GM19099 (cell line): ENCODE data around the gene PRR35.

ENCODE experiments used
- POLR2A ChIP-seq: IDR thresholded peaks from 3 replicates; pipeline ENCODE4 v1.6.1; 2011; ENCODE audit warnings: low read depth; ENCODE audit not compliant: insufficient read length; ENCODE audit errors: extremely low read depth

PRR35 gene

GRCh38 chr16:574021-574760, 14.0 kb downstream of the PRR35 start:
- TF ChIP-seq POLR2A: no peak

- no peak for TF ChIP-seq POLR2A
These were observed 15.4 kb downstream of the PRR35 start for GRCh38 chr16:575354-576196.

- TF ChIP-seq POLR2A: no peak
These were observed 16.1 kb downstream of the PRR35 start for GRCh38 chr16:576197-576822.

- TF ChIP-seq POLR2A: no peak
These were observed 16.6 kb downstream of the PRR35 start for GRCh38 chr16:576823-577201.

- TF ChIP-seq POLR2A: no peak
These were observed 17.6 kb downstream of the PRR35 start for GRCh38 chr16:577796-578195.

GRCh38 chr16:578232-578869, 18.2 kb downstream of the PRR35 start:
- no peak for TF ChIP-seq POLR2A

GRCh38 chr16:578870-579405, 18.7 kb downstream of the PRR35 start:
- no peak for TF ChIP-seq POLR2A

GRCh38 chr16:580141-580945, 20.1 kb downstream of the PRR35 start:
- TF ChIP-seq POLR2A: no peak

GRCh38 chr16:580946-581498, 20.8 kb downstream of the PRR35 start:
- TF ChIP-seq POLR2A: no peak

GRCh38 chr16:582218-582613, 22.0 kb downstream of the PRR35 start:
- TF ChIP-seq POLR2A: no peak

GRCh38 chr16:582614-583331, 22.6 kb downstream of the PRR35 start:
- TF ChIP-seq POLR2A: no peak

GRCh38 chr16:583470-583814, 23.2 kb downstream of the PRR35 start:
- TF ChIP-seq POLR2A: no peak

- TF ChIP-seq POLR2A: no peak
These were observed 23.8 kb downstream of the PRR35 start for GRCh38 chr16:583815-584591.
